ENCODE results near the gene CHST15.

The CHST15 gene

GRCh38 chr10:124128811-124129145, 35.4 kb upstream of the CHST15 start:
- no peak overlapping the region for H3K4me3 ChIP-seq (ENCODE audit: low read depth, low read length)
- POLR2A ChIA-PET = no interaction called here
- TF ChIP-seq, protein P1, sequence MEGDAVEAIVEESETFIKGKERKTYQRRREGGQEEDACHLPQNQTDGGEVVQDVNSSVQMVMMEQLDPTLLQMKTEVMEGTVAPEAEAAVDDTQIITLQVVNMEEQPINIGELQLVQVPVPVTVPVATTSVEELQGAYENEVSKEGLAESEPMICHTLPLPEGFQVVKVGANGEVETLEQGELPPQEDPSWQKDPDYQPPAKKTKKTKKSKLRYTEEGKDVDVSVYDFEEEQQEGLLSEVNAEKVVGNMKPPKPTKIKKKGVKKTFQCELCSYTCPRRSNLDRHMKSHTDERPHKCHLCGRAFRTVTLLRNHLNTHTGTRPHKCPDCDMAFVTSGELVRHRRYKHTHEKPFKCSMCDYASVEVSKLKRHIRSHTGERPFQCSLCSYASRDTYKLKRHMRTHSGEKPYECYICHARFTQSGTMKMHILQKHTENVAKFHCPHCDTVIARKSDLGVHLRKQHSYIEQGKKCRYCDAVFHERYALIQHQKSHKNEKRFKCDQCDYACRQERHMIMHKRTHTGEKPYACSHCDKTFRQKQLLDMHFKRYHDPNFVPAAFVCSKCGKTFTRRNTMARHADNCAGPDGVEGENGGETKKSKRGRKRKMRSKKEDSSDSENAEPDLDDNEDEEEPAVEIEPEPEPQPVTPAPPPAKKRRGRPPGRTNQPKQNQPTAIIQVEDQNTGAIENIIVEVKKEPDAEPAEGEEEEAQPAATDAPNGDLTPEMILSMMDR (IDR thresholded peaks at IDR 0.05; ENCODE audit: insufficient read depth, low read length, missing control alignments) = no peak
- no peak for DNase-seq (ENCODE audit: low read depth, low spot score)
- CTCF ChIA-PET = no interaction called here

- CTCF ChIA-PET = no interaction called here
- TF ChIP-seq, protein P1 (IDR thresholded peaks at IDR 0.05; ENCODE audit: insufficient read depth, low read length, missing control alignments) = no peak
- no peak for DNase-seq (ENCODE audit: low read depth, low spot score)
- H3K4me3 ChIP-seq (ENCODE audit: low read depth, low read length) = no peak overlapping the region
- POLR2A ChIA-PET = no interaction called here
These were observed 34.8 kb upstream of the CHST15 start for GRCh38 chr10:124127965-124128810.

GRCh38 chr10:124127563-124127962, 34.2 kb upstream of the CHST15 start:
- DNase-seq (ENCODE audit: low read depth, low spot score) = no peak
- ChIA-PET CTCF (no interaction called here), POLR2A (no interaction called here)
- TF ChIP-seq, protein P1 (IDR thresholded peaks at IDR 0.05; ENCODE audit: insufficient read depth, low read length, missing control alignments) = no peak
- H3K4me3 ChIP-seq (ENCODE audit: low read depth, low read length) = no peak overlapping the region

GRCh38 chr10:124126983-124127385, 33.6 kb upstream of the CHST15 start:
- POLR2A ChIA-PET = no interaction called here
- CTCF ChIA-PET = interaction anchor here (1.1 to 1.7 kb wide), 3 partner anchors 10 to 25 kb away, joined by 3 to 9 read pairs (median 6); no protein-coding TSS in a partner anchor
- H3K4me3 ChIP-seq (ENCODE audit: low read depth, low read length) = no peak overlapping the region
- no peak for DNase-seq (ENCODE audit: low read depth, low spot score)
- TF ChIP-seq, protein P1 (IDR thresholded peaks at IDR 0.05; ENCODE audit: insufficient read depth, low read length, missing control alignments) = no peak

- no peak overlapping the region for H3K4me3 ChIP-seq (ENCODE audit: low read depth, low read length)
- TF ChIP-seq, protein P1 (IDR thresholded peaks at IDR 0.05; ENCODE audit: insufficient read depth, low read length, missing control alignments) = no peak
- CTCF ChIA-PET = interaction anchor here (1.1 to 1.7 kb wide), 4 partner anchors 10 to 25 kb away, joined by 3 to 9 read pairs (median 4); no protein-coding TSS in a partner anchor
- POLR2A ChIA-PET = no interaction called here
- DNase-seq (ENCODE audit: low read depth, low spot score) = no peak
These were observed 33.0 kb upstream of the CHST15 start for GRCh38 chr10:124126145-124126982.

All from AG04449 (cell line).